ENCODE data around the gene CBY2.

DNA sequence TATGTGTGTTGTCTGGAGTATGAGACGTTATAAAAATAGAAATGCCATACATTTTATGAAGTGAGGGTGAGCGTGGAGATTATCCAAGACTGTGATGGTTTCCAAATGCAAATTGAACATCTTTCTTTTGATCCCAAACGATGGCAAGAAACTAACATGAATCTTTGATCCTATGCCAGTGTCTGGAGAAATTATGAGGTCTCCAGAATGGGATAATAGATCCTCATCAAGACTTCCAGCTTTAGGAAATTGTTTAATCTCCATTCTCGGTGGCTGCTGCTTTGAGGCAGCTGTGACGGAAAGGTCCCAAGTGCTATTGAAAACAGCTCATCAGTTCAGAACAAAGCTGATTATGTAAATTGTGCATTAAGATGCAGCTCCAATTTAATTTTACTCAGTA, 30.8 kb downstream of the CBY2 start:
- TF ChIP-seq MAX (IDR thresholded peaks at IDR 0.05) (no peak), POLR2AphosphoS5 (IDR thresholded peaks at IDR 0.05; ENCODE audit: low read depth, low read length) (no peak), POLR2A (IDR thresholded peaks at IDR 0.05; ENCODE audit: borderline replicate concordance, extremely low read depth, insufficient read depth, insufficient read length) (no peak), REST (IDR thresholded peaks at IDR 0.05; ENCODE audit: low read depth) (no peak)
- TF ChIP-seq, protein P1, sequence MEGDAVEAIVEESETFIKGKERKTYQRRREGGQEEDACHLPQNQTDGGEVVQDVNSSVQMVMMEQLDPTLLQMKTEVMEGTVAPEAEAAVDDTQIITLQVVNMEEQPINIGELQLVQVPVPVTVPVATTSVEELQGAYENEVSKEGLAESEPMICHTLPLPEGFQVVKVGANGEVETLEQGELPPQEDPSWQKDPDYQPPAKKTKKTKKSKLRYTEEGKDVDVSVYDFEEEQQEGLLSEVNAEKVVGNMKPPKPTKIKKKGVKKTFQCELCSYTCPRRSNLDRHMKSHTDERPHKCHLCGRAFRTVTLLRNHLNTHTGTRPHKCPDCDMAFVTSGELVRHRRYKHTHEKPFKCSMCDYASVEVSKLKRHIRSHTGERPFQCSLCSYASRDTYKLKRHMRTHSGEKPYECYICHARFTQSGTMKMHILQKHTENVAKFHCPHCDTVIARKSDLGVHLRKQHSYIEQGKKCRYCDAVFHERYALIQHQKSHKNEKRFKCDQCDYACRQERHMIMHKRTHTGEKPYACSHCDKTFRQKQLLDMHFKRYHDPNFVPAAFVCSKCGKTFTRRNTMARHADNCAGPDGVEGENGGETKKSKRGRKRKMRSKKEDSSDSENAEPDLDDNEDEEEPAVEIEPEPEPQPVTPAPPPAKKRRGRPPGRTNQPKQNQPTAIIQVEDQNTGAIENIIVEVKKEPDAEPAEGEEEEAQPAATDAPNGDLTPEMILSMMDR (IDR thresholded peaks at IDR 0.05 in 2 of 3, conservative IDR thresholded peaks at IDR 0.05 in 1 of 3; ENCODE audit: borderline replicate concordance in 1 of 3, insufficient read depth in 1 of 3, low read depth in 2 of 3, low read length in 2 of 3), result no peak

All from HCT116 (cell line).